ENCODE data around the gene TBX4.

TBX4 gene

DNA sequence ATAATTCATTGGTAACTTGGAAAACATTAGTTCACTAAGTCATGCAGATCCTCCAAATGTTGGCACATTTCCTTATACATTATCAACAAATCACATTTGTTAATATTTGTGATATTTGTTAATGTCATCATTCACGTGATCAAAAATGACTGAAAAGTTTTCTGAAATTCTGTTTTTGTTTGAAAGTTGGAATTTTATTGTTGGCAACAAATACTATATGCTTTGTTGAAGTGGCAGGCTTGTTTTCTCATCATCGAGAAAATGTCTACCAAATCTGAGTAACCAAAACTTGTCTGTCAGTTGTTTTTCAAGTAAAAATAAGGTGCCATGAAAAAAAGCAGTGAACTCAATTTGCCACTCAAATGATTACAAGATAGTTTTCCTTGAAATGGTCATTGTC, 75.9 kb downstream of the TBX4 start:
- no peaks in the 10 kb centered on the region for H3K9me3 ChIP-seq (ENCODE audit: insufficient read depth, low read length)
- no peaks in the 10 kb centered on the region for H3K9me2 ChIP-seq (replicated peaks; ENCODE audit: insufficient read depth, low read length)
- no peak overlapping the region for H3K4me2 ChIP-seq (ENCODE audit: low read depth, low read length, poor library complexity, severe bottlenecking)
- H3K36me3 ChIP-seq (ENCODE audit: low read length), result no peaks in the 10 kb centered on the region
- no peak overlapping the region for H3K4me3 ChIP-seq (ENCODE audit: insufficient read depth, low read length, poor library complexity, severe bottlenecking)
- H3K79me2 ChIP-seq (ENCODE audit: insufficient read depth, low read length), result no peaks in the 10 kb centered on the region
- H2AFZ ChIP-seq (ENCODE audit: low read depth, low read length, severe bottlenecking), result no peak overlapping the region
- H3K27me3 ChIP-seq (ENCODE audit: low read length), result no peaks in the 10 kb centered on the region
- H3K9ac ChIP-seq (ENCODE audit: low read length), result no peak overlapping the region
- H3F3A ChIP-seq (ENCODE audit: insufficient read depth), result no peaks in the 10 kb centered on the region
- TF ChIP-seq, protein P1, sequence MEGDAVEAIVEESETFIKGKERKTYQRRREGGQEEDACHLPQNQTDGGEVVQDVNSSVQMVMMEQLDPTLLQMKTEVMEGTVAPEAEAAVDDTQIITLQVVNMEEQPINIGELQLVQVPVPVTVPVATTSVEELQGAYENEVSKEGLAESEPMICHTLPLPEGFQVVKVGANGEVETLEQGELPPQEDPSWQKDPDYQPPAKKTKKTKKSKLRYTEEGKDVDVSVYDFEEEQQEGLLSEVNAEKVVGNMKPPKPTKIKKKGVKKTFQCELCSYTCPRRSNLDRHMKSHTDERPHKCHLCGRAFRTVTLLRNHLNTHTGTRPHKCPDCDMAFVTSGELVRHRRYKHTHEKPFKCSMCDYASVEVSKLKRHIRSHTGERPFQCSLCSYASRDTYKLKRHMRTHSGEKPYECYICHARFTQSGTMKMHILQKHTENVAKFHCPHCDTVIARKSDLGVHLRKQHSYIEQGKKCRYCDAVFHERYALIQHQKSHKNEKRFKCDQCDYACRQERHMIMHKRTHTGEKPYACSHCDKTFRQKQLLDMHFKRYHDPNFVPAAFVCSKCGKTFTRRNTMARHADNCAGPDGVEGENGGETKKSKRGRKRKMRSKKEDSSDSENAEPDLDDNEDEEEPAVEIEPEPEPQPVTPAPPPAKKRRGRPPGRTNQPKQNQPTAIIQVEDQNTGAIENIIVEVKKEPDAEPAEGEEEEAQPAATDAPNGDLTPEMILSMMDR (IDR thresholded peaks at IDR 0.05; ENCODE audit: insufficient read depth, low read length, poor library complexity, severe bottlenecking), result no peak
- no peak for TF ChIP-seq EZH2phosphoT487 (conservative IDR thresholded peaks at IDR 0.05; ENCODE audit: low read length)
- H4K20me1 ChIP-seq (ENCODE audit: low read depth, low read length), result no peaks in the 10 kb centered on the region
- no peak overlapping the region for H3K27ac ChIP-seq (ENCODE audit: low read depth, low read length)

DNA sequence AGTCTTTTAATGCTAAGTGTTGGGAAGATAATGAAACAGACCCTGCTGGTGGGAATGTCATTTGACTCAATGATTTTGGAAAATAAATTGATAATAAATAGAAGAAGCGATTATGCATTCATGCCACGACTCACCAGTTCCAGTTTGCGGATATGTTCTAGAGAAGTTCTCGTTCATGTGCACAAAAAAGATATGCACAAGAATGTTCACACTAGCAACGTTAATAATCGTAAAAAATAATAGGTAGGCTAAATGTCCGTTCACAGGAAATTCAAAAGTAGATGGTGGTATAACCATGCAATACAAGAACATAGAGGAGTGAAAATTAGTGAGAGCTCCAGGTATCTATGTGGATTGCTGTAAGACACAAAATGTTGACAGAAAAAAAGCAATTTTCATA, 79.0 kb downstream of the TBX4 start:
- no peaks in the 10 kb centered on the region for H3K9me3 ChIP-seq (ENCODE audit: insufficient read depth, low read length)
- no peak overlapping the region for H3K4me2 ChIP-seq (ENCODE audit: low read depth, low read length, poor library complexity, severe bottlenecking)
- H2AFZ ChIP-seq (ENCODE audit: low read depth, low read length, severe bottlenecking), result no peak overlapping the region
- H3K9ac ChIP-seq (ENCODE audit: low read length), result no peak overlapping the region
- no peaks in the 10 kb centered on the region for H3K36me3 ChIP-seq (ENCODE audit: low read length)
- H3K27ac ChIP-seq (ENCODE audit: low read depth, low read length), result no peak overlapping the region
- H3F3A ChIP-seq (ENCODE audit: insufficient read depth), result no peaks in the 10 kb centered on the region
- no peaks in the 10 kb centered on the region for H3K9me2 ChIP-seq (replicated peaks; ENCODE audit: insufficient read depth, low read length)
- H3K4me3 ChIP-seq (ENCODE audit: insufficient read depth, low read length, poor library complexity, severe bottlenecking), result no peak overlapping the region
- H3K27me3 ChIP-seq (ENCODE audit: low read length), result no peaks in the 10 kb centered on the region
- H4K20me1 ChIP-seq (ENCODE audit: low read depth, low read length), result no peaks in the 10 kb centered on the region
- H3K79me2 ChIP-seq (ENCODE audit: insufficient read depth, low read length), result no peaks in the 10 kb centered on the region
- TF ChIP-seq EZH2phosphoT487 (conservative IDR thresholded peaks at IDR 0.05; ENCODE audit: low read length), result no peak
- TF ChIP-seq, protein P1 (IDR thresholded peaks at IDR 0.05; ENCODE audit: insufficient read depth, low read length, poor library complexity, severe bottlenecking), result no peak

DNA sequence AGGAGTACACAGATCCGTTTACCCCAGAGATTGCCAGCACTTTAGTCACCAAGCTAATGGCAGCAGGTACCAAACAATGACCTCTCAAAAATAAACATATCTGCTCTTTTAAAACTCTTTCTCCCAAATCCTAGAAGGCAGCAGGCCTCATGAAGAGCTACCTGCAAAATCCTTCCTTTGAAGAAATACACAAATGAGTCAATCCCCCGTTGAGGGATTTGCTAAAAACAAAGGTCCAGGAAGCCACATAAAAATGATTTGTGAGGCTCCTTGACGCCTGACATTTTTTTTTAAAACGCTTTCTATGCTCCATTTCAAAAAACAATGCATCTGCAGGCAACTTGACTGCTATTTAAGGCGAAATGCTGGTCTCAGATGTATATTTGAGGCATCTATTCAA, 80.6 kb downstream of the TBX4 start:
- Histone ChIP-seq H4K20me1 (ENCODE audit: low read depth, low read length) (no peaks in the 10 kb centered on the region), H2AFZ (ENCODE audit: low read depth, low read length, severe bottlenecking) (no peak overlapping the region), H3K36me3 (ENCODE audit: low read length) (no peaks in the 10 kb centered on the region), H3K79me2 (ENCODE audit: insufficient read depth, low read length) (no peaks in the 10 kb centered on the region), H3K4me3 (ENCODE audit: insufficient read depth, low read length, poor library complexity, severe bottlenecking) (no peak overlapping the region), H3K27ac (ENCODE audit: low read depth, low read length) (no peak overlapping the region), H3K9ac (ENCODE audit: low read length) (no peak overlapping the region), H3K9me3 (ENCODE audit: insufficient read depth, low read length) (no peaks in the 10 kb centered on the region), H3K4me2 (ENCODE audit: low read depth, low read length, poor library complexity, severe bottlenecking) (no peak overlapping the region), H3K27me3 (ENCODE audit: low read length) (no peaks in the 10 kb centered on the region), H3K9me2 (replicated peaks; ENCODE audit: insufficient read depth, low read length) (no peaks in the 10 kb centered on the region), H3F3A (ENCODE audit: insufficient read depth) (no peaks in the 10 kb centered on the region)
- TF ChIP-seq EZH2phosphoT487 (conservative IDR thresholded peaks at IDR 0.05; ENCODE audit: low read length), result no peak
- TF ChIP-seq, protein P1 (IDR thresholded peaks at IDR 0.05; ENCODE audit: insufficient read depth, low read length, poor library complexity, severe bottlenecking), result no peak
